ENCODE measurements around the gene KRAS. TPM values are rescaled to one million over a fixed set of nuclear protein-coding genes. Genes with fewer than 3 reads are reported as not detected.

KRAS gene
- total RNA-seq, 1 experiment from 2014 or later: 47.5 TPM

DNA sequence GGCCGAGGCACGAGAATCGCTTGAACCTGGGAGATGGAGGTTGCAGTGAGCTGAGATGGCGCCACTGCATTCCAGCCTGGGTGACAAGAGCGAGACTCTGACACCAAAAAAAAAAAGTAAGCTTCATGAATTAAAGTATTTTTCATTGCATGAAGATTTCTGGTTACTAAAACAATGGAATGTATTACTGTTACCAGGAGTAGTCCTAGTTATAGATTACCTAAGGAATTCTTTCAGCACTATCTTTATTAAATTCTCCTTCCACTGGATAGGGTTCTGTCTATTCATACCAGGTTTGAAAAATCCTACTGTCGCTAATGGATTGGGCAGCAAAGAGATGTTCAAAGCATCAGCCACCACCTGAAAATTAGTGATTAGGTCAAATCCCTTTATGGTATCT lies 43.3 kb downstream of the KRAS start:
- H3K4me1 Mint-ChIP-seq: peaks cover 0 to 2% of the 10 kb centered on the region in 2 experiments; a peak in 1 of 4 replicates
- no peak for TF ChIP-seq CTCF (conservative IDR thresholded peaks at IDR 0.05)

More for the DNA sequence above, 43.3 kb downstream of the KRAS start:
- Histone ChIP-seq H3K79me2 (ENCODE audit: insufficient read depth, low read length) (no peaks in the 10 kb centered on the region), H3K14ac (ENCODE audit: insufficient read depth, low read length) (no peak overlapping the region), H2BK12ac (ENCODE audit: insufficient read length, low read depth, low read length) (no peak overlapping the region), H3K9ac (ENCODE audit: extremely low read depth, insufficient read length, low read length) (no peak overlapping the region), H3K79me1 (ENCODE audit: insufficient read depth, low read depth, low read length, poor library complexity, severe bottlenecking) (no peaks in the 10 kb centered on the region), H3K4ac (ENCODE audit: low read depth, low read length) (no peak overlapping the region), H3K27ac (ENCODE audit: insufficient read length, low read depth, low read length) (no peak overlapping the region), H2BK5ac (ENCODE audit: insufficient read length, low read length) (no peak overlapping the region), H3K9me3 (ENCODE audit: control insufficient read depth, low read depth, low read length) (no peaks in the 10 kb centered on the region), H4K20me1 (ENCODE audit: control insufficient read depth, insufficient read depth, insufficient read length) (no peaks in the 10 kb centered on the region), H4K91ac (ENCODE audit: insufficient read length, low read depth, low read length) (no peak overlapping the region), H2AK5ac (ENCODE audit: insufficient read length, low read length) (no peak overlapping the region), H2BK120ac (ENCODE audit: low read depth, low read length, poor library complexity, severe bottlenecking) (no peak overlapping the region), H2AFZ (ENCODE audit: low read length) (no peak overlapping the region), H3T11ph (ENCODE audit: low read length) (no peak overlapping the region), H3K56ac (ENCODE audit: insufficient read length, low read depth, low read length) (no peak overlapping the region), H3K27me3 (ENCODE audit: insufficient read depth, low read length) (no peaks in the 10 kb centered on the region), H3K18ac (ENCODE audit: insufficient read length, low read depth, low read length) (no peak overlapping the region), H4K5ac (ENCODE audit: insufficient read length, low read depth, low read length) (no peak overlapping the region), H3K4me2 (ENCODE audit: insufficient read depth, insufficient read length, low read length) (no peak overlapping the region), H2BK15ac (ENCODE audit: low read depth, low read length) (no peak overlapping the region), H3K4me1 (ENCODE audit: insufficient read depth, low read length) (no peaks in the 10 kb centered on the region), H3K23ac (ENCODE audit: insufficient read length, low read depth, low read length) (no peak overlapping the region), H3K23me2 (ENCODE audit: insufficient read length, low read depth, low read length, poor library complexity, severe bottlenecking) (no peaks in the 10 kb centered on the region), H2BK20ac (ENCODE audit: low read depth, low read length, poor library complexity, severe bottlenecking) (no peak overlapping the region), H4K8ac (replicated peaks; ENCODE audit: insufficient read length, low read depth, low read length) (no peak overlapping the region)
- H3K27ac Mint-ChIP-seq: no peak overlapping the region; a peak in 1 of 7 replicates
- no peaks in the 10 kb centered on the region for H3K9me3 Mint-ChIP-seq
- DNase-seq: no peak
- no CpG with 5 or more reads among the region's 6 CpGs for WGBS (ENCODE audit: extremely low coverage, insufficient read length, low lambda C conversion rate)
- H3K36me3 Mint-ChIP-seq (ENCODE audit: insufficient read depth in 1 of 3, low read depth in 3 of 3): peaks cover 3 to 20% (median 13%) of the 10 kb centered on the region in 3 experiments; a peak in 5 of 7 replicates
- H3K27me3 Mint-ChIP-seq (ENCODE audit: low read depth): no peaks in the 10 kb centered on the region
- H3K4me3 Mint-ChIP-seq: no peak overlapping the region
